HCT116 (cell line): ENCODE measurements around the gene SGK2. TPM values are rescaled to one million over a fixed set of nuclear protein-coding genes. Genes with fewer than 3 reads are reported as not detected.

ENCODE experiments used
- ATAC-seq: fragments of 200-7000 bp; cut with Tn5 transposase; 2 replicates; pipeline ENCODE4 v1.9.1; 2020; ENCODE audit warnings: mild to moderate bottlenecking, moderate library complexity
- BruUV-seq: library from RNA; stranded (reverse); fragments of 400-500 nt; replicated peaks from 2 replicates; lab custom pipeline; 2021; lab: Mats Ljungman, UMichigan
- CTCF ChIA-PET: fragments of 300-600 bp; sonication (Branson Sonifier 250); formaldehyde crosslinking; loops from one replicate; lab custom pipeline; 2021; ENCODE audit warnings: antibody characterized with exemption; lab: Charles Lee
- POLR2A ChIA-PET: fragments of 300-600, 350-600 bp; sonication (Branson Sonifier 250); formaldehyde crosslinking; loops from one replicate; lab custom pipeline; 2021; ENCODE audit warnings: antibody characterized with exemption; lab: Charles Lee
- RAD21 ChIA-PET, 2 experiments: fragments of 300-600 bp; sonication (Branson Sonifier 250); formaldehyde crosslinking; loops; one replicate each; lab custom pipeline; 2023; ENCODE audit warnings: low total read pairs in 2 of 2; ENCODE audit not compliant: uncharacterized antibody in 2 of 2, unreplicated experiment in 2 of 2, low non-redundant PET in 1 of 2; lab: Charles Lee
- DNase-seq: peaks from one replicate; pipeline ENCODE4 v3.0.0-alpha.2; 2010; ENCODE audit warnings: low read depth, low spot score
- H2AFZ ChIP-seq: fragments of 200-600 bp; shearing (Covaris generic), sonication (generic); 2 replicates; pipeline ENCODE4 v1.6.1; 2017; ENCODE audit warnings: low read depth, mixed run types, mixed read lengths, antibody characterized with exemption, low read length; ENCODE audit not compliant: poor library complexity, severe bottlenecking
- H3K27ac ChIP-seq: 2 replicates; pipeline ENCODE4 v1.5.1; 2012; ENCODE audit warnings: low read depth, low read length
- H3K27me3 ChIP-seq: fragments of 200-600 bp; sonication (generic); 2 replicates; pipeline ENCODE4 v1.6.1; 2016; ENCODE audit warnings: mixed run types, low read length, mixed read lengths; ENCODE audit not compliant: insufficient read depth
- H3K36me3 ChIP-seq, 2 experiments: fragments of 200-500 bp in 1 of 2; fragments of 200-600 bp in 1 of 2; sonication (Bioruptor generic) in 1 of 2; sonication (generic) in 1 of 2; 2 replicates each; pipeline versions ENCODE4 v1.5.1 to v1.6.1; 2014 to 2016; ENCODE audit warnings: low read length in 2 of 2, inconsistent platforms in 1 of 2, mixed read lengths in 1 of 2, mixed run types in 1 of 2; ENCODE audit not compliant: insufficient read depth in 2 of 2, control insufficient read depth in 1 of 2
- H3K4me1 ChIP-seq, 2 experiments: fragments of 200-600 bp in 1 of 2; sonication (generic) in 1 of 2; 2 replicates each; pipeline versions ENCODE4 v1.5.1 to v1.6.1; 2012 to 2017; ENCODE audit warnings: low read length in 2 of 2, inconsistent platforms in 1 of 2, mild to moderate bottlenecking in 1 of 2, mixed read lengths in 1 of 2, mixed run types in 1 of 2, moderate library complexity in 1 of 2; ENCODE audit not compliant: insufficient read depth in 2 of 2, control insufficient read depth in 1 of 2
- H3K4me2 ChIP-seq: fragments of 200-600 bp; sonication (generic); 2 replicates; pipeline ENCODE4 v1.6.1; 2017; ENCODE audit warnings: mixed run types, low read length, mixed read lengths
- H3K4me3 ChIP-seq, 2 experiments: fragments of 200-600 bp in 1 of 2; sonication (generic) in 1 of 2; replicated peaks in 1 of 2; 2 replicates each; pipeline ENCODE4 v1.5.1; 2011 to 2016; ENCODE audit warnings: low read length in 2 of 2, control low read depth in 1 of 2, low read depth in 1 of 2, mild to moderate bottlenecking in 1 of 2, mixed read lengths in 1 of 2, mixed run types in 1 of 2
- H3K79me2 ChIP-seq: fragments of 200-600 bp; sonication (generic); 2 replicates; pipeline ENCODE4 v1.6.1; 2017; ENCODE audit warnings: mild to moderate bottlenecking, mixed run types, low read length, moderate library complexity, mixed read lengths; ENCODE audit not compliant: insufficient read depth
- H3K9ac ChIP-seq: fragments of 200-600 bp; sonication (generic); 2 replicates; pipeline ENCODE4 v1.6.1; 2016; ENCODE audit warnings: low read length, mixed read lengths
- H3K9me2 ChIP-seq: fragments of 200-600 bp; sonication (generic), shearing (Covaris generic); 2 replicates; pipeline ENCODE4 v1.6.1; 2017; ENCODE audit warnings: mixed run types, mild to moderate bottlenecking, moderate library complexity; ENCODE audit not compliant: insufficient read depth
- H3K9me3 ChIP-seq, 2 experiments: fragments of 200-500 bp in 1 of 2; fragments of 200-600 bp in 1 of 2; sonication (Bioruptor generic) in 1 of 2; sonication (generic) in 1 of 2; 2 replicates each; pipeline ENCODE4 v1.6.1; 2014 to 2017; ENCODE audit warnings: low read length in 2 of 2, mixed read lengths in 2 of 2, inconsistent platforms in 1 of 2, low read depth in 1 of 2, mild to moderate bottlenecking in 1 of 2, mixed run types in 1 of 2, moderate library complexity in 1 of 2; ENCODE audit not compliant: control insufficient read depth in 1 of 2, insufficient read depth in 1 of 2
- H4K20me1 ChIP-seq: fragments of 200-600 bp; sonication (generic), shearing (Covaris generic); 2 replicates; pipeline ENCODE4 v1.6.1; 2017; ENCODE audit warnings: mixed run types, mild to moderate bottlenecking, moderate library complexity; ENCODE audit not compliant: insufficient read depth
- CBX3 ChIP-seq: IDR thresholded peaks from 2 replicates; pipeline ENCODE4 v1.6.1; 2012; ENCODE audit warnings: low read depth
- CEBPB ChIP-seq: IDR thresholded peaks from 2 replicates; pipeline ENCODE4 v1.6.1; 2012; ENCODE audit warnings: low read depth
- ELF1 ChIP-seq: IDR thresholded peaks from 2 replicates; pipeline ENCODE4 v1.6.1; 2012; ENCODE audit warnings: low read depth, borderline replicate concordance
- JUND ChIP-seq: IDR thresholded peaks from 2 replicates; pipeline ENCODE4 v1.6.1; 2012
- POLR2A ChIP-seq: IDR thresholded peaks from 2 replicates; pipeline ENCODE4 v1.7.0; 2011; ENCODE audit warnings: borderline replicate concordance; ENCODE audit not compliant: insufficient read depth, insufficient read length; ENCODE audit errors: extremely low read depth
- POLR2AphosphoS5 ChIP-seq: IDR thresholded peaks from 2 replicates; pipeline ENCODE4 v1.6.1; 2011; ENCODE audit warnings: mild to moderate bottlenecking, low read depth, low read length, moderate library complexity
- RAD21 ChIP-seq: IDR thresholded peaks from 2 replicates; pipeline ENCODE4 v1.6.1; 2012; ENCODE audit warnings: low read depth, mild to moderate bottlenecking
- REST ChIP-seq: IDR thresholded peaks from 2 replicates; pipeline ENCODE4 v1.6.1; 2012; ENCODE audit warnings: low read depth
- SIN3A ChIP-seq: IDR thresholded peaks from 2 replicates; pipeline ENCODE4 v1.6.1; 2012; ENCODE audit warnings: low read depth
- SP1 ChIP-seq: IDR thresholded peaks from 2 replicates; pipeline ENCODE4 v1.6.1; 2012; ENCODE audit warnings: low read depth
- SRF ChIP-seq: IDR thresholded peaks from 2 replicates; pipeline ENCODE4 v1.6.1; 2012; ENCODE audit warnings: low read depth
- TCF7L2 ChIP-seq: IDR thresholded peaks from 2 replicates; pipeline ENCODE4 v1.7.0; 2011; ENCODE audit warnings: borderline replicate concordance, inconsistent platforms; ENCODE audit not compliant: insufficient read depth, insufficient read length; ENCODE audit errors: extremely low read depth
- YY1 ChIP-seq: IDR thresholded peaks from 2 replicates; pipeline ENCODE4 v1.6.1; 2011; ENCODE audit warnings: low read length, low read depth, moderate library complexity, mild to moderate bottlenecking; ENCODE audit not compliant: insufficient replicate concordance; ENCODE audit errors: extremely low read depth
- ZBTB33 ChIP-seq: IDR thresholded peaks from 2 replicates; pipeline ENCODE4 v1.6.1; 2011; ENCODE audit warnings: mild to moderate bottlenecking, low read length, moderate library complexity; ENCODE audit not compliant: insufficient replicate concordance; ENCODE audit errors: extremely low read depth
- ZFX ChIP-seq: fragments of 450-650 bp; IDR thresholded peaks from 2 replicates; pipeline ENCODE4 v1.6.1; 2017
- ZNF274 ChIP-seq: fragments of 200-500 bp; sonication (Bioruptor generic); IDR thresholded peaks from 2 replicates; pipeline ENCODE4 v1.6.1; 2014; ENCODE audit warnings: mild to moderate bottlenecking, low read depth, low read length, inconsistent platforms
- intact Hi-C: fragments of 100-400 bp; cut with micrococcal nuclease; formaldehyde crosslinking; loops from 2 replicates; pipeline ENCODE4 v1.10.0; 2022
- total RNA-seq: library from RNA; stranded (reverse); gene quantifications from one replicate; pipeline ENCODE4 v1.2.1, GENCODE V29; 2021; ENCODE audit not compliant: unreplicated experiment

The SGK2 gene
- total RNA-seq, 1 experiment from 2014 or later: 2.3 TPM

- BruUV-seq: TSS peak; percentile 20
- no peak overlapping the region for H2AFZ ChIP-seq
- H3K79me2 ChIP-seq: no peaks in the 10 kb centered on the region
- H3K9me3 ChIP-seq: no peaks in the 10 kb centered on the region
- H4K20me1 ChIP-seq: no peaks in the 10 kb centered on the region
- H3K9me2 ChIP-seq: no peaks in the 10 kb centered on the region
- POLR2A ChIA-PET: interaction anchor here (2.9 kb wide), 1 partner anchor 59 kb away, joined by 22 read pairs; the partner anchor contains the start of gene SRSF6
- no peak overlapping the region for H3K27ac ChIP-seq
- H3K27me3 ChIP-seq: no peaks in the 10 kb centered on the region
- intact Hi-C loops: no loop called here
- DNase-seq: no peak
- H3K4me2 ChIP-seq: no peak overlapping the region
- no peak overlapping the region for H3K4me3 ChIP-seq
- H3K36me3 ChIP-seq: no peaks in the 10 kb centered on the region
- RAD21 ChIA-PET: no interaction called here
- ATAC-seq: no peak
- TF ChIP-seq CEBPB: no peak
- TF ChIP-seq RAD21: no peak
- H3K4me1 ChIP-seq: peaks cover 3 to 8% of the 10 kb centered on the region in 2 experiments; a peak in 2 of 4 replicates
- H3K9ac ChIP-seq: no peak overlapping the region
- CTCF ChIA-PET: no interaction called here
These were observed 42.5 kb upstream of the SGK2 start for GRCh38 chr20:43516251-43516824.

GRCh38 chr20:43520074-43520630 is 38.7 kb upstream of the SGK2 start:
- no peak overlapping the region for H3K4me3 ChIP-seq
- ATAC-seq: no peak
- TF ChIP-seq SRF (no peak), REST (no peak), ZNF274 (no peak), SIN3A (no peak), ZFX (no peak), POLR2AphosphoS5 (no peak), ELF1 (no peak), TCF7L2 (no peak), CEBPB (no peak), SP1 (no peak), YY1 (no peak), POLR2A (no peak), ZBTB33 (no peak), CBX3 (no peak), JUND (no peak), RAD21 (no peak)
- ChIA-PET POLR2A (no interaction called here), CTCF (no interaction called here), RAD21 (no interaction called here)
- no peaks in the 10 kb centered on the region; a peak in 1 of 4 replicates for H3K4me1 ChIP-seq
- H2AFZ ChIP-seq: no peak overlapping the region
- no peaks in the 10 kb centered on the region for H3K27me3 ChIP-seq
- no peaks in the 10 kb centered on the region for H3K9me2 ChIP-seq
- H3K79me2 ChIP-seq: no peaks in the 10 kb centered on the region
- no peak for DNase-seq
- no peaks in the 10 kb centered on the region for H3K36me3 ChIP-seq
- H3K9ac ChIP-seq: no peak overlapping the region
- intact Hi-C loops: no loop called here
- no peaks in the 10 kb centered on the region for H3K9me3 ChIP-seq
- H3K27ac ChIP-seq: no peak overlapping the region
- H4K20me1 ChIP-seq: no peaks in the 10 kb centered on the region
- H3K4me2 ChIP-seq: no peak overlapping the region
- BruUV-seq: no TSS peak
